ENCODE results near the gene LPP. TPM values are rescaled to one million over a fixed set of nuclear protein-coding genes. Genes with fewer than 3 reads are reported as not detected.

The LPP gene
- total RNA-seq, 4 donors from 2014 or later: 183 to 293 (median 242) TPM

DNA sequence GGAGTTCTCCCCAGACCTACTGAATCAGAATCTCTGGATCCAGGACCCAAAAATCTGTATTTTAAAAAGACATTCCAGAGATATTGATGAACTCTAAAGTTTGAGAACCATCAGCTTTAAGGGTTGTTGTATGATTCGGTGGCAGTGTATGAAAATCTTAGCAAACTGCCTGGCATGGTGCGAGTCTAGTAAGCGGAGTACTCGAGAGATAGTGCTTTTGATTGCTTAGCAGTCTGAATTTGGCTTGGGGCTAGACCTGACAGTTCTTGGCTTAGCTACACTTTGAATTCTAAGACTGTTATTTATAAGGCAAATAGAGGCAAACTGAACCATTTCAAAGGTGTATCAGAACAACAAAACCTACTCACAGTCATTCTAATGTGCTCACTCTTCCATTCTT, 329.0 kb downstream of the LPP start:
- Histone ChIP-seq H3K4me3 (no peak overlapping the region), H3K4me1 (peaks cover 0 to 2% (median 0%) of the 10 kb centered on the region in 4 donors), H3K27me3 (no peaks in the 10 kb centered on the region), H3K36me3 (peaks cover 0 to 9% (median 0%) of the 10 kb centered on the region in 3 donors), H3K27ac (no peak overlapping the region), H3K9me3 (no peaks in the 10 kb centered on the region)
- no peak for DNase-seq (ENCODE audit: low spot score in 2 of 2)
- no peak for TF ChIP-seq EP300 (IDR thresholded peaks at IDR 0.05)
- TF ChIP-seq POLR2A (IDR thresholded peaks at IDR 0.05): no peak
- TF ChIP-seq, protein P1, sequence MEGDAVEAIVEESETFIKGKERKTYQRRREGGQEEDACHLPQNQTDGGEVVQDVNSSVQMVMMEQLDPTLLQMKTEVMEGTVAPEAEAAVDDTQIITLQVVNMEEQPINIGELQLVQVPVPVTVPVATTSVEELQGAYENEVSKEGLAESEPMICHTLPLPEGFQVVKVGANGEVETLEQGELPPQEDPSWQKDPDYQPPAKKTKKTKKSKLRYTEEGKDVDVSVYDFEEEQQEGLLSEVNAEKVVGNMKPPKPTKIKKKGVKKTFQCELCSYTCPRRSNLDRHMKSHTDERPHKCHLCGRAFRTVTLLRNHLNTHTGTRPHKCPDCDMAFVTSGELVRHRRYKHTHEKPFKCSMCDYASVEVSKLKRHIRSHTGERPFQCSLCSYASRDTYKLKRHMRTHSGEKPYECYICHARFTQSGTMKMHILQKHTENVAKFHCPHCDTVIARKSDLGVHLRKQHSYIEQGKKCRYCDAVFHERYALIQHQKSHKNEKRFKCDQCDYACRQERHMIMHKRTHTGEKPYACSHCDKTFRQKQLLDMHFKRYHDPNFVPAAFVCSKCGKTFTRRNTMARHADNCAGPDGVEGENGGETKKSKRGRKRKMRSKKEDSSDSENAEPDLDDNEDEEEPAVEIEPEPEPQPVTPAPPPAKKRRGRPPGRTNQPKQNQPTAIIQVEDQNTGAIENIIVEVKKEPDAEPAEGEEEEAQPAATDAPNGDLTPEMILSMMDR (IDR thresholded peaks at IDR 0.05): no peak
- 69 to 82% methylated on average over 4 of the region's 4 CpGs for WGBS, 2 donors

DNA sequence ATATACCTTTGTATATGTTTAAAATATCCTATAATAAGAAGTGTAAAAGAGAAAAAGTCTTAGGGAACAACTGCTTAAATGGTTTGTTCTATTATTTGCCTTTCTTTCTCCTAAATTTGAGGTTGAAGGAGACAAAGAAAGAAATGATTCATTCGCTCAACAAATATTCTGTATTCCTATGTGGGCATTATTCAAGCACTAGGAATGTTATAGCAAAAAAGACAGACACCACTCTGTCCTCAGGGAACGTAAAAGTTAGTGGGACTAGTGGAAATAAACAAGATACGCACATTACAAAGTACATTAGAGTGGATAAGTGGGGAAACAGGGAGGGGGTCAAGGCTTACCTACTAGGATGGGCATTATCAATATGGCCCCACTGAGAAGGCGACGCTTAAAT, 332.2 kb downstream of the LPP start:
- no peak for DNase-seq (ENCODE audit: low spot score in 2 of 2)
- Histone ChIP-seq H3K4me1 (peaks cover 0 to 17% (median 6%) of the 10 kb centered on the region in 4 donors), H3K27ac (no peak overlapping the region), H3K36me3 (peaks cover 0 to 9% (median 0%) of the 10 kb centered on the region in 3 donors), H3K9me3 (no peaks in the 10 kb centered on the region), H3K4me3 (no peak overlapping the region), H3K27me3 (no peaks in the 10 kb centered on the region)
- no peak for TF ChIP-seq EP300 (IDR thresholded peaks at IDR 0.05)
- TF ChIP-seq, protein P1 (IDR thresholded peaks at IDR 0.05): no peak
- no peak for TF ChIP-seq POLR2A (IDR thresholded peaks at IDR 0.05)
- WGBS, 2 donors: 65 to 77% methylated on average over 5 of the region's 5 CpGs

DNA sequence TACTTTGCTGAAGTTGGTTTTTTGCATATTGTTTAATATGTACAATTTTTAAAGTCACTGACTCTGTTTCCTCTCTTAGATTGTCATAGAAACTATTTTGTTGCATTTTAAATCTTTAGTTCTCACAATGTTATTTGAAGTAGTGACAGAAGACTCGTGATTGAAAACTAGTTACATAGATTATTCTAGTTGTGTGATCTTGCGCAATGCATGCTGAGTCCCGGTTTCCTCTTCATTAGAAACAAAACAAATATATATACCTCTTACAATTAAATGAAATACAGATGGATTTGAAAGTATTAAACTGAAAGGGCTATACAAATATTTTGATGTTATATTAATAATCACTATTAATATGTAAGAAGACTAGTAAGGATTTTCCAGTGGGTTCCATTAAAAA, 333.0 kb downstream of the LPP start:
- Histone ChIP-seq H3K27ac (no peak overlapping the region), H3K4me1 (peaks cover 0 to 25% (median 7%) of the 10 kb centered on the region in 4 donors), H3K36me3 (peaks cover 0 to 9% (median 0%) of the 10 kb centered on the region in 3 donors), H3K4me3 (no peak overlapping the region), H3K27me3 (no peaks in the 10 kb centered on the region), H3K9me3 (no peaks in the 10 kb centered on the region)
- TF ChIP-seq POLR2A (IDR thresholded peaks at IDR 0.05) (no peak), EP300 (IDR thresholded peaks at IDR 0.05) (no peak)
- TF ChIP-seq, protein P1 (IDR thresholded peaks at IDR 0.05): no peak
- DNase-seq (ENCODE audit: low spot score in 2 of 2): no peak
- 91 to 92% methylated on average over 3 of the region's 3 CpGs for WGBS, 2 donors

DNA sequence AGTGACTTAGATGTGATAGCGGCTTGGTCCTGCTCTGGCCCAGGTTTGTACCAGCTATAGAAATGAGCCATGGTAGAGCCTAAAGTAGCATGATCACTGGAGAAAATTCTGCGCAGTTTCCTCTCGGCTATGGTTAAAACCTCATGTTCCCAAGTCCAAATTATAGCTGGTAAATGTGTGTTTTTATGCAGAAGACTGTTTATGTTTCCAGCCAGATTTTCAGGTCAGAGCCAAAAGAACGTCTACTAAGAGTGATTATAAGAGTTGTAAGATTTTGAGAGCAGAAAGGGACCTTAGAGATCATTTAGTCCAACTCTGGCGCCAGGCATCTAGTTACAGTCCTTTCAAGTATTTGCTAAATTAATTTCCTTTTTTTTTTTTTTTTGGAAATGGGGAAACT, 333.7 kb downstream of the LPP start:
- 82 to 83% methylated on average over 5 of the region's 5 CpGs for WGBS, 2 donors
- Histone ChIP-seq H3K27ac (peak overlapping the region in 1 of 4 donors; percentile 5), H3K4me1 (peaks cover 0 to 24% (median 7%) of the 10 kb centered on the region in 4 donors), H3K36me3 (peaks cover 0 to 9% (median 0%) of the 10 kb centered on the region in 3 donors), H3K4me3 (no peak overlapping the region), H3K27me3 (no peaks in the 10 kb centered on the region), H3K9me3 (no peaks in the 10 kb centered on the region)
- DNase-seq (ENCODE audit: low spot score in 2 of 2): no peak
- TF ChIP-seq POLR2A (IDR thresholded peaks at IDR 0.05): no peak
- TF ChIP-seq, protein P1 (IDR thresholded peaks at IDR 0.05): no peak
- TF ChIP-seq EP300 (IDR thresholded peaks at IDR 0.05): no peak

DNA sequence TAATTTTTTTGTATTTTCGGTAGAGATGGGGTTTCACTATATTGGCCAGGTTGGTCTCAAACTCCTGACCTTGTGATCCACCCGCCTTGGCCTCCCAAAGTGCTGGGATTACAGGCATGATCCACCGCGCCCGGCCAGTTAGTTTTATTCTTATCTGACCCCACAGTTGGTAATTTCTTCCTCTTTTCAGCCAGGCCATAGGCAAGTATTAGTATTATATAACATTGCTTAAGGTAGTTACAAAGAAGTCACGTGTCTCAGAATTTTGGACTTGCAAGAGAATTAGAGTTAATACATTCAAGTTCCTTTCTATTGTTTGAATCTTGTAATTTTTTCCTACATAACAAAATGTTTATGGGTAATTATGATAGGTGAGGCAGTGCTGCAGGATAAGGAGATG, 334.8 kb downstream of the LPP start:
- TF ChIP-seq EP300 (IDR thresholded peaks at IDR 0.05) (no peak), POLR2A (IDR thresholded peaks at IDR 0.05) (no peak)
- TF ChIP-seq, protein P1 (IDR thresholded peaks at IDR 0.05): no peak
- 94 to 97% methylated on average over 6 of the region's 6 CpGs for WGBS, 2 donors
- Histone ChIP-seq H3K27me3 (no peaks in the 10 kb centered on the region), H3K27ac (no peak overlapping the region), H3K4me3 (no peak overlapping the region), H3K36me3 (peaks cover 0 to 9% (median 0%) of the 10 kb centered on the region in 3 donors), H3K9me3 (no peaks in the 10 kb centered on the region), H3K4me1 (peaks cover 0 to 24% (median 7%) of the 10 kb centered on the region in 4 donors)
- DNase-seq (ENCODE audit: low spot score in 2 of 2): no peak

All from tibial nerve (tissue), 4 donors.